Hematopoietic multipotent progenitor cell treated with erythropoietin and hydrocortisone succinate and interleukin-3 and kit ligand, for 15 days (in vitro differentiated cells): Measurements from ENCODE around the gene PRKG1.
"Not testable (repeated sequence)": the region's sequence is repeated elsewhere in the genome, so short reads cannot be mapped to it uniquely, and the experiment has no call there.

ENCODE experiments used
- DNase-seq: peaks from one replicate; pipeline ENCODE4 v3.0.0-alpha.2; 2015; ENCODE audit warnings: low spot score

PRKG1 gene

DNA sequence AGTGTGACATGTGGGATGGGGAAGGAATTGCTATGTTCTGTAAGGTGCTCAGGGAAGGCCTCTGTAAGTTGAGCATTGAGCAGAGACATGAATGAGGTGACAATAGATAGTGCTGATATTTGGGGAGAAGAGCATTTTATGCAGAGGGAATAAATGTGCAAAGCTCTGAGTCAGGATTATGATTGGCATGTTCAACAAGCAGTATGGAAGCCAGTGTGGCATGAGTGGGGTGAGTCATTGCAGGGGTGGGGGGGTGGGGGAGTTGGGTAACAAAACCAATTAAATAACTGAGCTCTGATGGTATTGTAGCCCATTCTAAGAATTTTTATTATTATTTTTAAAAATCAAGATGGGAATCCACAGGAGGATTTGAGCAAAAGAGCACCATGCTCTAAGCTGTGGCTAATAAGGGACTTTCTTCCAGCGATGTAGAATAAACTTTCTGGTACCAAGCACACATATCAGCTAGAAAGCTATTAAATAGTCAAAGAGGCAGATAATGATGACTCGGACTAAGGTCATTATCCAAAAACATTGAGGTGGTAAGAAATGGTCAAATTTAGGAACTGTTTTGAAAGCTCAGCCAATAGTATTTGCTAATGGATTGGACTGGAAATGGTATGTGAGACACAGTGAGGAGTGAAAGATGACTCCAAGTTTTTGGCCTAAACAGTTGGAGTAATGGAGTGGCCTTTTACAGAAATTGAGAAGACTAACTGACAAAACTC, 96.4 kb downstream of the PRKG1 start:
- DNase-seq = no peak

DNA sequence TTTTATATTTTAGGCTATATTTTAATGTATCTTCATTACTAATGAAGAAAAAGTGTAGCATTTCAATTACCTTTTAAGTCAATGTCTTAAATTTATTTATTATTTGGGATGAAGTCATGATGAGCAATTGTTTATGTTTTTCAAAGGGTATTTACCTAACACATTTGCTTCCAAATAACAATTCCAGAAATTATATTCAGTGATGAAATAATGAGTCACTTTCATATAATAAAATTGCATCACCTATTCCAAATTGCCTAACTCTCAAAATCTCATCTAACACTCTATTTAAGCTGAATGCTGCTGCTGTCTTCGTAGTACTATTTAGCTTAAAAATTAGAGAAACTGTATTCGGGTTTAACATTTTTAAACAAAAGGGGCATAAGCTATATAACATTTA, 97.7 kb downstream of the PRKG1 start:
- no peak for DNase-seq

DNA sequence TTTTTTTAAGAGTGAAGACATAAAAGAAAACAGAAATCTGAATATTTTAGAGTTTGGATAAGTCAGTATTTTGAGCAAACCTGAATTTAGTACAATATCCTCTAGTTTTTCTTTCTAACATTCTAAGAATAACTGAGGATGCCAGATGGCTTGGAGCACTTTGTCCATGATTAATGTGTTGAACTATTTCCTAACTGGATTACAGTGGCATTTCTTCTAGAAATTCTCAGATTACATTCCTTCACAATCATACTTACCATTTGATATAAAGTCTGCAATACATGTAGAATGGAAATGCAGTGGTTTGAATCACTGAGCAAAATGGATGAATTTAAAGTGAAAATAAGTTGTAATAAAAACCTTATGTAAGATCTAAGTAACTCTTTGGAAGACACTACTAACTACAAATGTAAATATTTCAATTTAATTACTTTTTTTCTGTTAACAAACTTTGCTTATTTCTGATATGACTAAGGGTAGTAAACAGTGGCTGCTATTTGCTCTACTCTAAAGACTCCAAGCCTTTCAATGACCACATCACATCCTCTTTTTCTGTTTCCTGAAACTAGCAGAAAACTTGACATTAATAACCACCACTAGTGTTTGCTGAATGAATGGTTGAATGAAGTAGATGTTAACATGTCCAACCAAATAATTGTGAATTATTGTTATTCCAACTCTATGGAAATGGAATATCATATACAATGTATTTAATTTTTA, 102.8 kb downstream of the PRKG1 start:
- no peak for DNase-seq

DNA sequence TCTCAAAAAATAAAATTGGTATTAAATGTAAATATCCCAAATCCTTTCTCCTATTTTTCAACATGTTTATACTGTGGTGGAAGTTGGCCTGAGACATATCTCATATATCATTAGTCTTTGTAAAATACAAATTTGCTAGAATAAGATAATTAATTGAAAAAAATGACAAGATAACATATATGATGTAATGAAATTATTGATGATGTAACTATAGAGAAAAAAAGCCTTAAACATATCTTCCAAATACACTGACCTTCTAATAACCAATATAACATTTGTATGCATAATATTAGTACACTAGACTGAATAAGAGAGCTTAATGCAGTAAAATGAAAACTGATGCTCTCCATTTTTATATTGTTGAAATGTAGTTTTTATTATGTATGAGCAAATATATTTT, 104.3 kb downstream of the PRKG1 start:
- DNase-seq = no peak

DNA sequence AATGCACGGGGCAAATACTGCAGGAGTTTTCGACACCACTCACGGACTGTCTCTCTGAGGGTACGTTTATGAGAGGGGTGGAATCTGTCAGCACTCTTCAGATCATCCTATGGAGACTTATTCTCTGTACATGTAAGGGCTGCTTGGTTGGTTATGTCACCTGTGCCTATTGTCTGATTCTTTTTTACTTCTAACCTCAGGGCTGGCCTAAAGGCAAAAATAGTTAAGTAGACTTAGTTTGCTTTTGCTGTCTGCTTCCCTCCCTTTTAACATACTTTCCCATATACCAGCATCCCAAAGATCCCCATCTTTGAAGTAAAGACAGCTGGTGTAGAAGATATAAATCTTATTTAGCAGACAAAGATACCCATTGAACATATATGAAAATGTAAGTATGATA, 105.9 kb downstream of the PRKG1 start:
- no peak for DNase-seq

DNA sequence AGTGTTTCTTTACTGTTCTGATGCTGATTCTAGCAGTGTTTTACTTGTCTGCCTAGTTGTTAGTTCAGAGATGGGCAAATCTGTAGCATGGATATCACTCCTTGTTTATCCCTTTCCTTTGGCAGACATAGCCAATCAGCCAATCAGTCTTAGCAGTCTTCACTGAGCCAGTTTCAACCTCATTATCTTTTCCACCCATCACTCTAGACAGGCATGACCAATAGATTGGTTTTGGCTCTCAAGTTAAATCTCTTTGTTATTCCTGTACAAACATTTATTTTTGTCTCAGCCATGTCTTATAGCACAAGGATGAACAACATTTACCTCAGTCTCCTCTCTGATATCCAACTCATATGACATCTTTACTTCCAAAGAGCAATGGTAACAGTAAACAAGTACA, 109.5 kb downstream of the PRKG1 start:
- DNase-seq = no peak

DNA sequence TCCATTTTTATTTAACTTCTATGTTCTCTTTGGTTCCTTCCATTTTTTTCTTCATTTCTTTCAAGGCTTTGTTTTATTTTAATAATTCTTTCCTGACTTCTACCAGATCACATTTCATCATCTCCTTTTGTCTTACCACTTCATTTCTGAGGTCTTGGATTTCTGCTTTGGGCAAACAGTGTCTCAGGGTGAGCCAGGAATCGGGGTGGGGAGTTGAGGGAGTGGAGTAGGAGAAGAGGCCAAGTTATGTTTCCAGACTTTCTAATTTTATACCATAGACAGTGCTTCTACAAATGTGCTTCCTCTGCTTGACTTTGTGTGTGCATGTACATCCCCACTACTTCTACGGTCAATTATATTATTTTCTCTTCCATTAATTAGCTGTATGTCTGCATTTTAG, 112.1 kb downstream of the PRKG1 start:
- no peak for DNase-seq

DNA sequence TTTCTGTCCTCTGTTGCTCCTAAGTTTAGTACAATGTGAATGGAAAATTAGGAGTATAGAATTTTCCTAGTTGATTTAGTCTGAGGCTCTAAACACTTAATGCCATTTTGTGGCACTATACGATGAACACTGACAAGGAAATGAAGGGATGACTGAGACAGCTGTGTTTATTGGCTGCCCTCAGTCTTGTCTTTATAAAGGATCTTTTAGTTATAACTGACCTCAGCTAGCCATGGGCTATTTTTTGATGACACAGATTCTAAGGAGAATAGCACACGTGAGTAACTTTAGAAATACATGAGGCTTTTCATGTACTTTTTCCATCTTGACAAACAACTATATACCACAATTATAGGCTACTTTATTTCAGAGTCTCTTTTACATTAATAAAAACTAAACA, 113.7 kb downstream of the PRKG1 start:
- DNase-seq = no peak

DNA sequence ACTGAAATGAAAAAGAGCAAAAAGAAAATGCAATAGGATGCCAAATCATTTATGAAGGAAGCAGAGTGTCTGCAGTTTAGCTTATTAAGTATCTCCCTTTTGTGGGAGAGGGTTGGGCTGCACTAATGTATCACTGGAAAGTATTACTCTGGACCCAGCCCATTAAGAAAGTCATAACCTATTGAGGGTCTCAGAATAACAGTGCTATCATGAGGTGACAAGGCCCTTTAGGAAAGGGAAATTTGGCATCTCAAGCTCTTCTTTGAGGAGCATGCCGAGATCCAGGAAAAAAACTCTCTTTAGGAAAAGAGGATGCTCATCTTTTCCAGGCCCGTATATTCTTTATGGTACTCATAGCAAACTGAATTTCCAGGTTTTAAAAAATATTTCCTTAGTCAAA, 114.6 kb downstream of the PRKG1 start:
- no peak for DNase-seq

DNA sequence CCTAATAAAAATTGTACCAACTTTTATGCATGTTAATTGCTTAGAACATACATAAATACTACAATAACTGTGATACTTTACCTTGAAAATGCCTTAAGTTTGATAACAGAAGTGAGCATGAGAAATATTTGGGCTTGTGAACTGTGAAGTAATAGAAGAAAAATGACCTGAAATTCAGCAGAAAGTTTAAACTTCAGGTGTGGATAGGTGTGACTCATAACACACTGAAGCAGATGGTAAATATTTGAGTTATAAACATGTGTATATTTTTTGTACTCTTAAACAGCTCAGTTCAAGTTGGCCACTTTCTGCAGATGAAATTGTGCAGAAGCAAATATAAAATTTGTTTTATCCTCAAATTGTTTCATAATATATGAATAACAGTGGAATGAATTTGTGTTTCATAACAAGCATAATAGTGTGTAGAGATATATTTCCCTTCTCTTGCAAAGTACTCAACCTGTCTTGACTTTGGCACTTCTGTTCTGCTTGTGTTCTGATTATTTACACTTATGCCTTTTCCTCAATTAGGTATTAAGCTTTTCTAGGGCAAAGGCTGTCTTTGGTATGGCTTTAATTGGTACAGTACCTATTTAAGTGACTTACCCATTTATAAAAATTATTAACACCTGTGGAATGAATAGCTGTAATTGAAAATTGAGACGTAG, 122.4 kb downstream of the PRKG1 start:
- DNase-seq = no peak

DNA sequence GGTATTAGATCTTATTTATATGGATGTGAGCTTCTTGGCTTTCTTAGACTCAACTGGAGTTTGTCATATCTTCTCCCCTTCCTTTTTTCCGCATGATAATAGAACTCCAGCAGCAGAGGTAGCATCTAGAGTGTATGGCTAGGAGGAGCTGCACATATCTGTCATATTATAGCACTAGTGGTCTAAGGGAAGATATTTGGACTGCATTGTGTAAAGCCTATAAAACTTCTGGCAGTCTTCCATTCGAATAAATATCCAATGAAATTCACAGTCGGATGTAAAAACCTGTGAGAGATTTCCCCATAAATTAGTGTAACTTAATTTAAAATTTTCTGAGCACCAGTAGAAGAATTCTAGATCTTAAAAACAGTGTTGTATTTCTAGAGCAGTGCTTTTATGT, 123.9 kb downstream of the PRKG1 start:
- no peak for DNase-seq

DNA sequence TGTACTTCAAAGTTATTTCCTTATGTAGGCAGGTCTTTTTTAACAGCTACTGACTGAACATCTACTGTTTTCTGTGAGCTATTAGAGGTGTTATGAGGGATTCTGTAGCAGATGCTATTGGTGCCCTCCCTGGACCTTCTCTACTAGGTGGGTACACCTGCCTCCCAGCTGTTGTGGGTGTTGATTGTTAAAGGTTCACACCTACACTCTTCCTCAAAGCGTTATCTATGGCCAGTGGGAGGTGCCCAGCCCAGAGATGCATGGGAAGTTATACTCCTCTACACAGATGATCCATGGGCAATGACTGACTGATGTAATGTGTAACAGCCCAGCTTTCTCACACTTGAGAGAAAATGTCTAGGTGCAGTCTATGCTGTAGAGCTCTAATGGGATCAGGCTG, 127.7 kb downstream of the PRKG1 start:
- DNase-seq = no peak

DNA sequence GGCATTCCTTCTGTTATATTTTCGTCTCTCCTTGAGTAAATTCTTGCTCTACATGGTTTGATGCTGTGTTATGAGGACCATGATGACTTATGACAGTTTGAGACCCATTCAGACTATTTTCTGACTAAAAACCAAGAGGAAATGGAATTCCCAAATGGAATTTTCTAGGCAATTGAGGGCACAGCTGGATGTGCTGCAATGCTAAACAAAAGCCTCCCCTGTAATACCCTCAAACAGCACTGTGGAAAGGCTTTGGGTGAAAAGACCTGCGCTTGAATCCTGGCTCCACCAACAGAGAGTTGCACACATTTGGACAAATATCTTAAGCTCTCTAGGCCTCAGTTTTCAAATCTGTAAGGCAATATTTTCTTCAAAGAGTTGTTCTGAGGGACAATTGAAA, 129.1 kb downstream of the PRKG1 start:
- DNase-seq = no peak

DNA sequence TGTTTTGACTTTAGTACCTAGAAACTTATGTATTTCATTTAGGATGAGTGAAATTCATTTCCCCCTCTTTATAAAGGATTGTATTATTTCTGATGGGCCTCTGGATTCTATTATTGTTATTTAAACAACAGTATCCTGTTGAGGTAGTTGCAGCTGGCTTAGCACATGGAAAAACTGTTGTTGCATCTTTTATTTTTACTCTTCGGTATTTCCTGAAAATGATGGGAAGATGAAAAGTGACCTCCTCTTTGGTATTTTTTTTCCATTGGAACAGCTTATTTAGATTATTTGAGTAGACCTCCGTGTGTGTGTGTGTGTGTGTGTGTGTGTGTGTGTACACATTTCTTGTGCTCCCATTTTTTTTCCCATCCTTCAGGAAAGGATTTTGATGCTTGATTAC, 129.8 kb downstream of the PRKG1 start:
- no peak for DNase-seq

DNA sequence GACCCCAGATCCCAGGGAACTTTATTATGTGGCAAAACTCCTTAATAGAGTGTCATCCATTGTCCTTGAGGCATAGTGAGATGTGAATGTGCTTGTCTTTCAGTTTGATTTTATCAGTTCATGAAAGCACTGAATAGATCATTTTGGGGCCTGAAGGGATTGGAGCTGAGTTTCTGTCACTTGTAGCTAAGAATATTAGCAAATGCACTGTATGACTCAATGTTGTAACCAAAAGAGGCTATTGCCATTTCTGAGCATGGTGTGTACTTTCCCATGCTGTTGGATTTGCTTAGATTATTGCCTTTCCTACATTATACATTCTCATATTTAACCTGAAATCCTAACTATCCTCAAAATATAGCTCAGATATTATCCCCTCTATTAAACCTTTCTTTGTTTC, 130.4 kb downstream of the PRKG1 start:
- DNase-seq = no peak

DNA sequence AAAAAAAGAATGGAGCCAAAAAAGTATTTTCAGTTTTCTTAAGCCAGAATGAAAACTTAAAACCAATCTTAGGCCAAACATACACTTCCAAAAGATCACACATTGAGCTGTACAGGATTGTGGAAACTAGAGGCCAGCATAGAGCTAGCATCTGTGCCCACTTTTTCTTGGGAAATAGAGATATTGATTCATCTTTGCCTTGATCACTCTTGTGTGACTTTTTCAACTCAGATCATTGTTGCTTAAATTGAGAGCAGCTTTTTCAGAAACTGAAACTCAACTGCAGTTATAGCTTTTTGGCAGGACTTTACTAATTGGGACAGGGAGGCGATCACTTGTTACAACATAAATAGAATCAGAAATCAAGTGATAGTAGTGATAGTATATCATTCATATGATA, 132.2 kb downstream of the PRKG1 start:
- no peak for DNase-seq

DNA sequence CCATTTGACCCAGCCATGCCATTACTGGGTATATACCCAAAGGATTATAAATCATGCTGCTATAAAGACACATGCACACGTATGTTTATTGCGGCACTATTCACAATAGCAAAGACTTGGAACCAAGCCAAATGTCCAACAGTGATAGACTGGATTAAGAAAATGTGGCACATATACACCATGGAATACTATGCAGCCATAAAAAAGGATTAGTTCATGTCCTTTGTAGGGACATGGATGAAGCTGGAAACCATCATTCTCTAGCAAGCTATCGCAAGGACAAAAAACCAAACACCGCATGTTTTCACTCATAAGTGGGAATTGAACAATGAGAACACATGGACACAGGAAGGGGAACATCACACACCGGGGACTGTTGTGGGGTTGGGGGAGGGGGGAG, 138.7 kb downstream of the PRKG1 start:
- DNase-seq = not testable (repeated sequence)

DNA sequence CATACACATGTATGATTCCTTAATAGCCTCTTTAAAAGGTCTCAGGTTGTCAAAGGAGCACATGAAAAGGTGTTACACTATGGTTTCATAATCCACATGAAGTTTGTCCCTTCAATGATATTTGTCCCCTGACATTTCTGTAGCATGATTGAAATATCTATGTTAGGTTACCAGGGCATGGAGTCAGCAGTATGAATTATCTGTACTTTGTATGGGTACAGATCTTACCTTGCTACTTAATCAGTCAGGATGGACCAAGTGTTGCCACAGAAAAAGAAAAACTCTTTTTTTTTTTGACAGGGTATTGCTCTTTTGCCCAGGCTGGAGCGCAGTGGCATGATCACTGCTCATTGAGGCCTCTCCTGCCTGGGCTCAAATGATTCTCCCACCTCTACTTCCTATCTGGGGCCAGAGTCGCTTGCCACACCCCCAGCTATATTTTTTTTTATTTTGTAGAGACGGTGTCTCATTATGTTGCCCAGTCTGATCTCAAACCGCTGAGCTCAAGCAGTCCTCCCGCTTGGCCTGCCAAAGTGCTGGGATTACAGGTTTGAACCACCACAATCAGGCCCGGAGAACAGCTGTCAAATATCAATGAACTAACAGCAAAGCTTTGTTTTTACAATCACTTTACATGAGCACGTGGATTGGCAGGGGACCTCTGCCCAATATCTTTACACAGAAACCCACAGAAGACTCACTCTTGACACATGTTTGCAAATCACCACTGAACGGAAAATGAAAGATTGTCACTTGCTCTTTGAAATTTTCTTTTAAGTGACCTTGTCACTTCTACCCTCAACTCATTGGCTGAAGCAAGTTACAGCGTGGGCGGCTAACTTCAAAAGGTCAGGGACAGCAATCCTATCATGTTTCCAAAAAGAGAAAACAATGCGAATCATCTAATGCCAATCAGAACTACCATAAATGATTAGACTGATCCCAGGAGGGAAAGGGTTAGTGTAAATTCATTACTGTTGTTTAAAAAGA, 140.2 kb downstream of the PRKG1 start:
- DNase-seq = no peak

DNA sequence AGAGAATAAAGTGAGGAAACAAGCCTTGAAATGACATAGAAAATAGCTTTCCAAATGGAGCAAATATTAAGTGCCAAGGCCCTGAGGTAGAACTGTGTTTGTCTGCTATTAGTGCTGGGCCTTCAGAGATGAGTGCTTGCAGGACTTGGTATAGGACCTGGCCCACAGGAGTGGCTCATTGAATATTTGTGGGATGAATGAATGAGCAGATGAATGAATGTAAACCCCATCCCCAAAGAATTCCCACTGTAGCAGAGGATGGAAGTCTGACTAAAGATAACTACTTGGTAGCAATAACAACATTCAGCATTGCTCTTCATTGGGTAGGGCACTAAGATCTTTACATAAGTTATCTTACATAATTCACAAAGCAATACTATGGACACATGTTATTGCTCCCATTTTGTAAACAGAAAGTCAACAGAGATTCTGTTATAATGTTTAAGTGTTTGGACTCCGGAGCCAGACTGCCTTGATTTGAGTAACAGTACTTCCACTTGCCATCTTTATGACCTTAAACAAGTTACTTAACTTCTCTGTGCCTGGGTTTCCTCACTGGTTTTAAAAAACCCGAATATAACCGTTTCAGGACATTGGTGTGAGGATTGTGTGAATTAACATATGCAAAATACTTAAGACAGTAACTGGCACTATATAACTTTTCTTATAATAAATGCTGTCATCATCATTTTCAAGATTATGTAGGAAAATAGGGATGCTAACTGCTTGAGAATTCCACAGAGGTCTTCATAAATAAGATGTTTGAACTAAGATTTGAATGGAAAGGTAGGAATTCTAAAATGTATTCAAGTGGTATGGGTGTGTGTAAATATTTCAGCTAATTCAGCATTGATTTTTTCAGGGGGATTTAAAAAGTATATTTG, 141.9 kb downstream of the PRKG1 start:
- no peak for DNase-seq

DNA sequence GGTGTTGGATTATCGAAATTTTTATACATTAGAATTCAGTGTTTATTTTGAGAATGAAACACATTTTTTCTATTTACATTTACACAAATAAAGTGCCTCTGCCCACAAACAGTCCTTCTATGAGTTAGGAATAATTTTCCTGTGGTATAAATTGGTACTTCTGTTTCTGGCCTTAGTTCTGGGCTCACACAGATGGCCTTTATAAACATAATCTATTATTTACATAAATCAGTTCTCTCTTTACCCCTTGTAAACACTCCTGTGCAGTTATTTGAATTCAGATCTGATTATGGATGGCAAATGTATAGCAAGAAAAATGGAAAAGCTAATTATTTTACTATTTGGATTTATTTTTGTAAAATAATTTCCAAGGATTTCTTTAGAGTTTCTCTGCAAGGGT, 143.2 kb downstream of the PRKG1 start:
- no peak for DNase-seq

DNA sequence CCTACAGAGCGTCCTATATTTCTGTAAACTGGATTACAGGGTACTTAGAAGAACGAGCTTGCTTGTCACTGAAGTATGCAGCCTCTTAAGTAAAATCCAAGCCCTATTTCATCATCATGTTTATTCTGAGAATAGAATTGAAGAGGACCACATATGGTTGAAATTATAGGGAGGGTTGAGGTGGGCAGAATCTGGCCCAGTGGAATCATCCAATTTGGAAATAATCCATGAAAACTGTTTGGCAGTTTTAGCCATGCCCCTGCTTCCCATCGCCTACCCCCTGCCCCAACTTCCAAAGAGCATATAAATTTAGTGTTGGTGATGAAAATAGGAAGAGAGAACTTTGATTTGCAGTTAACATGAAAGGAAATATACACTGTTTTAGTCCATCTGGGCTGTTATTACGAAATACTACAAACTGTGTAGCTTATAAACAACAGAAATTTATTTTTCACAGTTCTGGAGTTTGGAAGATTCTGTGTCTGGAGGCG, 150.4 kb downstream of the PRKG1 start:
- no peak for DNase-seq
